Vagina (tissue), 2 donors: ENCODE results near the gene PLD2.

Experiments used
- CTCF ChIP-seq, 3 experiments: fragments of 450-650 bp in 2 of 3; fragments of 200-600 bp in 1 of 3; sonication (generic) in 1 of 3; IDR thresholded peaks; one replicate each; pipeline ENCODE4 v1.5.1; 2017 to 2019; ENCODE audit warnings: antibody characterized with exemption in 3 of 3, mild to moderate bottlenecking in 2 of 3, moderate library complexity in 2 of 3
- POLR2A ChIP-seq, 2 donors: fragments of 450-650 bp; IDR thresholded peaks; one replicate each; pipeline ENCODE4 v1.6.1; 2017; ENCODE audit warnings: antibody characterized with exemption in 2 of 2, mild to moderate bottlenecking in 2 of 2, moderate library complexity in 2 of 2

DNA sequence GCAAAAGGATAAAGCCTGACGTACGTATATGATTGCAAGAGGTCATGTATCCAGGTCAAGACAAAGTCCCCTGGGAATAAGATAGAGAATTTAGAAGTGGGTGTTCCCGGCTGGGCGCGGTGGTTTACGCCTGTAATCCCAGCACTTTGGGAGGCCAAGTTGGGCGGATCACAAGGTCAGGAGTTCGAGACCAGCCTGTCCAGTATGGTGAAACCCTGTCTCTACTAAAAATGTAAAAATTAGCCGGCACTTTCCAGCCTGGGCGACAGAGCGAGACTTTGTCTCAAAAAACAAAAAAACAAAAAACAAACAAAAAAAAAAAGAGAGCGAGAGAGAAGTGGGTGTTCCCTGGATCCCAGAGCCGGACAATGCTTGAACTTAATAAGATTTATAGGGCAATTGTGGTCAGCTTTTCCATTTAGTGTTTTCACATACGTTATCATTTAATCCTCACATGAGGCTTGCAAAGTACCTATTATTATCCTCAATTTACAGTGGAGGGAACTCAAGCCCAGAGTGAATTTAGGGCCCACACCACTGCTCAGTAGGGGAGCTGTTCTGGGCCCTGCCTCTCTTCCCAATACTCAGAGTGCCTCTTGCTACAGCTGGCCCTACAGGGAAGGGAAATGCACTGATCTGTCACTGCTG, 18.7 kb upstream of the PLD2 start:
- no peak for TF ChIP-seq CTCF (IDR thresholded peaks at IDR 0.05)
- TF ChIP-seq POLR2A (IDR thresholded peaks at IDR 0.05) = no peak
